HPDE6-E6E7 (cell line): Measurements from ENCODE around the gene HS3ST2.

Experiments
- DNase-seq: peaks from one replicate; pipeline ENCODE4 v3.0.0; 2011; ENCODE audit warnings: missing footprints; ENCODE audit errors: extremely low spot score

Gene HS3ST2

GRCh38 chr16:22813948-22814710, at the start of gene HS3ST2:
Gene HS3ST2 (plus strand): TSS chr16:22814162. CDS start chr16:22814611, 449 bp downstream.
- DNase-seq, result peak; percentile 22

- DNase-seq, result no peak
These were observed 49.2 kb upstream of the HS3ST2 start for GRCh38 chr16:22764662-22765327.

GRCh38 chr16:22765479-22765878, 48.5 kb upstream of the HS3ST2 start:
- DNase-seq, result no peak

DNA sequence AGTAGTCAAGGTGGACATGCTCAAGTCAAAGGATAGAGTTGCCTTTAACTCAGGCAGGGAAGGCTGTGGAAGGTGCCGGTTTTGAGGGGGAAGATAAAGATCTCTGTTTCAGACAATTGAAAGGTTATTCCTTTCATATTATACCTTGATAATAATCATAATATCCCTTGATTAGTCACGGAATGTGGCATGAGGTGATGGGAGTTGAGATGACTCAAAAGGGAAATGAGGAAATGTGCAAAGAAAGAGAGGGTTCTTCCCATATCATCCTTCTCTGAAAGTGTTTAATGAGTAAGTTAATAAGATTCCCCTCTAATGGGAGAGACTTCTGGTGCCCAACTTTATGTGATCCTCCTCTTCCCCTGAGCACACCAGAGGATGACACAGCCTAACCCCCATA, 43.1 kb upstream of the HS3ST2 start:
- DNase-seq, result no peak

GRCh38 chr16:22771551-22771950, 42.4 kb upstream of the HS3ST2 start:
- no peak for DNase-seq

- no peak for DNase-seq
These were observed 38.6 kb upstream of the HS3ST2 start for GRCh38 chr16:22775220-22775922.

DNA sequence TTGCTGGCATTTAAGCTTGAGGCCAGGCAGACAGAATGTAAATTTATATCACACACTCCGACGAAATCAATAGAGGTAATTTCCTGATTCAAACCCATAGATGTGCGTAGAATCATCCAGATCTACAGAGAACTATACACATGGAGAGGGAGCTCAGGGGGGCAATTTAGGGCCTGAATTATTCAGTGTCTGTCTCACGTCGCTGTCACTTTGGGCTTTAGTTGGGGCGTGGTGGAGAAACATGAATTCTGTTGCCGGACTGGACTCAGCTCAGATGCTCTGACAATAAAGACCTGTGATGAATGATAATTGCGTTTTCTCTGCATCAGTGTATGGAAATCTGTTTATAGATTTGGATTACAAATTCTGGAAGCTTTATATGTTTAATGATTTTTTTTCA, 32.5 kb upstream of the HS3ST2 start:
- no peak for DNase-seq

DNA sequence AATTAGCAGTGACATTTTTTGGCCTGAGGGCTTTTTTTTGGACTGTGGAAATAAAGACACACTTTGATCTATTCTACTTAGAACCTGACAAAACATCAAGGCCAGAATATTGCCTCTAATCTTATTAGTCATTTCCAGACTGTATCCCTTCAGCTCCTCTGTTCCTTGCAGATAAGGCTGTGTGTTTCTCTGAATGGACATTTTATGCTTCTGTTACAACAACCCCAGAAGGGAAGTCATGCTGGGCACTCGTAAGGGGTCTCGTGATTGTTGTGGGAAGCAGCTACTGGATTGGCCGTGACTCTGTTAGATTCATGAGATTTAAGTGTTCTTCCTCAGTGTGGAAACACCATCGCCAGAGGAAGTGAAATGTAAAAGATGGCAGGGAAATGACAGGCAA, 31.6 kb upstream of the HS3ST2 start:
- DNase-seq, result no peak

DNA sequence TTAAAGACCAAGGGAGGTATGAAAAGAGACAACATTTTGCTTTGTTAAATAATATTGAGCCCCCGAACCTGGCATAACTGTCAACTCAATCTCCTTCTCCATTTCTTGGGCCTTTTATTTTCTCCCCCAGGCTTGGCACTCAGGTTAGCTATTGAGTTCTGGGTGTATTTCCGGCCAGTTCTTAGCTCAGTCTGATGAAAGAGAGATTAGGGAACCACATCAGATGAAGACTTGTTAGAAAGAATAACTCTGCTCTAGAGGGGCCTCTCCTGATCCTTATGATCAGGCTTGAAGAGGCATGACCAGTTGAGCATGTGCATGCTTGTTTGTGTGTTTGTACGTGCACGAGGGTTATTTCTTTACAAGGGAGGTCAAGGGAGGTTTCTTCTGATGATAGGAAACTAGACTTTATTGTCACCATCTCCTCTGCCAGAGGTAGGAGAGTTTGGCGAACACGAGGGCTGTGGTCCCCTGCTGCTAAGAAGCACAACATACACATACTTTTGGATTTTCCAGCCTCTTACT, 29.2 kb upstream of the HS3ST2 start:
- no peak for DNase-seq

GRCh38 chr16:22785552-22785951, 28.4 kb upstream of the HS3ST2 start:
- DNase-seq, result no peak

- DNase-seq, result no peak
These were observed 27.7 kb upstream of the HS3ST2 start for GRCh38 chr16:22786284-22786683.

DNA sequence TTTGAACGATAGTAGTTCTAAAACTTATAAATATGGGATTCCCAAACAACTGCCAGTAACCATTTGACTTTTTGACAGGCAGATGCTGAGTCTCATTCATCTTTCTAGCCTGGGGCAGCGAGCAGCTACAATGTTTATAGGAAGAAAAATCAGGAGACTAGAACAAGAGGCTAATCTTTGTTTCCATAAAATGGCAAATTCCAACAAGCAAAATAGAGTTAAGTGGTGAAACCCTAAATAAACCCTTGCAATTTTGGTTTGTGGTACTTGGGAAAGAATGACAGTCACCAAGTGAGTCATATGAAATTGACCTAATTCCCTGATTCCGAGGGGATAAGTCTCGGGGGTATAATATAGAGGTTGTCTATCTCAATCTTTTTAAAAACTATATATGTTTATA, 27.3 kb upstream of the HS3ST2 start:
- no peak for DNase-seq

DNA sequence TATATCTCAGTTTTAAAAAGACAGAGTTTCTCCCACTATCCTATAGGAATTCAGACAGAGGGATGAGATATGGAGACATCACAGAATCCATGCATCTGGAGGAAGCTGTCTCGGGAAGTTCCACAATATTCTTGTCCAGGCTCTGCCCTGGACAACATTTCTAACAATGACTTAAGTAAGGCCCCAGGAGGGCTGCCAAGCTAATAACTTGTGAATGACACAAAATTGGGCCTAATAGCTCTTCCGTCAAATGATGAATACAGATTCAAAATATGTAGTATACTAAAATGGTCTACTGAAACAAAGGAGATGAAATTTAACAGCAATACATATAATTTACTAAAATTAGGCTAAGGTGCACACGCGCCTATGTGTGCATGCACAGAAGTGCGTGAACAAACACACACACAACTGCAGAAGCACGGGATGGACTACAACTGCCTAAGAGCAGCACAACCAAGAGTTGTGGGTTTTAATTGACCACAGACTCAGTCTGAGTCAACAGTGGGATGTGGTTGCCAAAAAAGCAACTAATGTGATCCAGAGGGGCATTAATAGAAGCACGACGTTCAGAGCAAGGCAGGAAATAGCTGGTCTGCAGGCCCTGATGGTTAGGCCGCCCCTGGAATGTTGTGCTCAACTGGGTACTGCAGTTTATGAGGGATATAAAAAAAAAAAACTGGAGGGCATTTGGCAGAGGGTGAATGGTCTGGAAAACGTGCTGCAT, 26.3 kb upstream of the HS3ST2 start:
- DNase-seq, result no peak

DNA sequence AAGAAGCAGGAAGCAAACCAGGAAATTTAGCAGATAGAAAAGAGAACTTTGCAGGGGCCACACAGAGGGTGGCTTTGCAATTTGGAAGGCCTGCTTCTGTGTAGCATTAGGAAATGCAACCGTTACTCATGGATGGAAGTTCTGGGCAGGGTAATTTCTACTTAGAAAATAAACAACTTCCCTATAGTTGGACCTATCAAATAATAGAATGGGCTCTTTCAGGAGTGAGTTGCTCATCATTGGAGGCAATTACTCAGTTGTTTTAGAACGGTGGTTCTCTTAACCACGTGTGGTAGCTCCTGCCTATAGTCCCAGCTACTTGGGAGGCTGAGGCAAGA, 25.8 kb upstream of the HS3ST2 start:
- DNase-seq, result no peak

DNA sequence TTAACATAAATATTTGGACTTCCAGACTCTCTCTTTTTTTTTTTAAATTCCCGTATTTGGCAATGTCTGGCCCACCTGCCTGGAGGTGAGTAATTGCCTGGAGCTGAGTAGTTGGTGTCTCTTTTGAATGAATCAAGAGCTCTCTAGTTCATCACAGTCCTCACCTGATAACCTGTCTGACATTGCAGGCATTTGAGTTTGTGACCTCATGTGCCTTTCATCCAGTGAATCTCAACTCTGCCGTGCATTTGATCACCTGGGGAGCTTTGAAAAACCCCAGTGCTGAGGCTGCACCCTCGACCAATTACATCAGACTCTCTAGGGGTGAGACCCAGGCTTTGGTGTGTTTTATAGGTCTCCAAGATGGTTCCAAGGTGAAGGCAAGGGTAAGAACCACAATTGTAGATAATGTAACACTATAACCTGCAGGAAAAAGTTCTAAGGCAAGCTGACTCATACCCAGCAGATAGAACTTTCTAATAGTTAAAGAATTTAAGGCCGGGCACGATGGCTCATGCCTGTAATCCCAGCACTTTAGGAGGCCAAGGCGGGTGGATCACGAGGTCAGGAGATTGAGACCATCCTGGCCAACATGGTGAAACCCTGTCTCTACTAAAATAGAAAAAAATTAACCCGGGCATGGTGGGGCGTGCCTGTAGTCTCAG, 24.5 kb upstream of the HS3ST2 start:
- peak; percentile 15 for DNase-seq

- no peak for DNase-seq
These were observed 16.4 kb upstream of the HS3ST2 start for GRCh38 chr16:22797551-22797950.

DNA sequence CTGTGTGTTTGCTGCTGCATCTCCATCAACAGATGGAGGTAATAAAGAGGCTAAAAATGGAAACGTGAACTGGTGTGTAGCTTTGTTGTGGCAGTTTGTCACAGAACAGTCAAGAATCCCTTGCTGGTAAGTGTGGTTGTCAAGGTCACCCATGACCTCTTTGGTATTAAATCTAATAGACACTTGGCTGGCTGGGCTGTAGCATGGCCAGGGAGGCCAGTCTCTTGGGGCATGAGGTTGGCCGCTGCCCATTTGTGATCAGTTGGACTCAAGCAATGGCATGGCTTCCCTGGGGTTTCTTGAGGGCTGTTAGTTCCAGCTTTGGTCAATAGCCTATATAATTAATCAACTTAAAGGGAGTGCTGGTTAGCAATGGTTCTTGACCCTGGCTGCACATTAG, 14.8 kb upstream of the HS3ST2 start:
- no peak for DNase-seq

GRCh38 chr16:22804893-22805292, 9.1 kb upstream of the HS3ST2 start:
- DNase-seq, result no peak

- DNase-seq, result no peak
These were observed 8.6 kb upstream of the HS3ST2 start for GRCh38 chr16:22805326-22805725.

DNA sequence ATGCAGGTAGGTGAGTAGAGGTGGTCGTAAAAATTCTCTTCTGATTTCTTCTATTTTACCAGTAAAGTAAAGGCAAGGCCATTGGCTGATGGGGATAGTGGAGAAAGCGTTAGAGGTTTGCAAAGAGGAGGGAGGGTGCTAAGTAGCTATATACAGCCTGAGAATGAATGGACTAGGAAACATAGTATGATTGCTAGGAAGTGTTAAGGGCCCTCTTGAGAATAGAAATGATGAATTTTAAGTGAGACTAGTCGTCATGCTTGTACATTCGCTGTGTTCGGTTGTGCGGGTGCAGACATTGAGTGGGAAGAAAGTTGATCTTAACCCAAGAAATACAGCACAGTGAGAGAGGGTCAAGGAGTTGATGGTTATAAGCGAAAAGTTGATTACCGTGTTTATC, 7.2 kb upstream of the HS3ST2 start:
- no peak for DNase-seq

- no peak for DNase-seq
These were observed 3.7 kb upstream of the HS3ST2 start for GRCh38 chr16:22810226-22810625.
